Activated CD4-positive, alpha-beta memory T cell treated with anti-CD3 and anti-CD28 coated beads for 36 hours (primary cell): ENCODE measurements around the gene FBXL12. TPM values are rescaled to one million over a fixed set of nuclear protein-coding genes. Genes with fewer than 3 reads are reported as not detected.
"Not testable (repeated sequence)": the region's sequence is repeated elsewhere in the genome, so short reads cannot be mapped to it uniquely, and the experiment has no call there.

Experiments used
- CTCF ChIA-PET: fragments of 350-600 bp; sonication (Branson Sonifier 250); formaldehyde crosslinking; loops from one replicate; lab custom pipeline; 2021; ENCODE audit warnings: antibody characterized with exemption, inconsistent platforms; lab: Charles Lee
- POLR2A ChIA-PET: fragments of 350-600 bp; sonication (Branson Sonifier 250); formaldehyde crosslinking; loops from one replicate; lab custom pipeline; 2021; ENCODE audit warnings: antibody characterized with exemption; lab: Charles Lee
- DNase-seq: peaks from one replicate; pipeline ENCODE4 v3.0.0-alpha.2; 2020
- H3K27ac Mint-ChIP-seq: one replicate; pipeline ENCODE4 v1.8.0; 2021; ENCODE audit warnings: mixed read lengths
- H3K27me3 Mint-ChIP-seq: one replicate; pipeline ENCODE4 v1.8.0; 2021; ENCODE audit warnings: mixed read lengths
- H3K36me3 Mint-ChIP-seq: one replicate; pipeline ENCODE4 v1.8.0; 2021; ENCODE audit warnings: mixed read lengths
- H3K4me1 Mint-ChIP-seq: one replicate; pipeline ENCODE4 v1.8.0; 2021; ENCODE audit warnings: low read depth, mixed read lengths
- H3K4me3 Mint-ChIP-seq: one replicate; pipeline ENCODE4 v1.8.0; 2021; ENCODE audit warnings: mild to moderate bottlenecking, mixed read lengths
- H3K9me3 Mint-ChIP-seq: one replicate; pipeline ENCODE4 v1.8.0; 2021; ENCODE audit warnings: mixed read lengths
- intact Hi-C: fragments of 100-400 bp; cut with micrococcal nuclease; formaldehyde crosslinking; loops from one replicate; pipeline ENCODE4 v1.15.1; 2023
- total RNA-seq, 2 experiments: library from RNA; stranded (reverse); gene quantifications; one replicate each; pipeline ENCODE4 v1.2.3, GENCODE V29; 2021

Gene FBXL12
- total RNA-seq, 2 experiments from 2014 or later: 20.7 to 22.0 TPM

- POLR2A ChIA-PET, intact Hi-C loops, H3K4me3 Mint-ChIP-seq, H3K36me3 Mint-ChIP-seq, DNase-seq, H3K9me3 Mint-ChIP-seq, H3K27me3 Mint-ChIP-seq, CTCF ChIA-PET: not testable (repeated sequence)
- Mint-ChIP-seq H3K27ac (peak overlapping the region; percentile 9), H3K4me1 (peaks cover 18% of the 10 kb centered on the region)
These were observed 29.3 kb downstream of the FBXL12 start for GRCh38 chr19:9789579-9789978.

DNA sequence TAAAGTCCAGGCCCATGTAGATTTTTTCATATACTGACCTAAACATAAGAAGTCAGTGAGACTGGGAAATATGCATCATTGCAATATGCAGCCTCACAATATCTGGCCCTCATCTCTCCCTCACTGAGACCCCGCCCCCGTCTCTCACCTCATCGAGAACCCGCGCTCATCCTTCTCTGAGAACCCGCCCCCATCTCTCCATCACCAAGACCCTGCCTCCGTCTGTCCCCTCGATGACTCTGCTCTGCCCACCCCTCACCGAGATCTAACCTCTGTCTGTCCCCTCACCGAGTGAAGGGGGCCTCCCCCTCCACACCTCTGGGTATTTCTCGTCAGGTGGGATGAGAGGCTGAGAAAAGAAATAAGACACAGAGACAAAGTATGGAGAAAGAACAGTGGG, 29.8 kb downstream of the FBXL12 start:
- intact Hi-C loops: no loop called here
- H3K36me3 Mint-ChIP-seq: no peaks in the 10 kb centered on the region
- peaks cover 23% of the 10 kb centered on the region for H3K4me1 Mint-ChIP-seq
- no peak overlapping the region for H3K4me3 Mint-ChIP-seq
- H3K27ac Mint-ChIP-seq: peak overlapping the region; percentile 9
- ChIA-PET CTCF (interaction anchor here (0.6 to 0.9 kb wide), 3 partner anchors 18 to 163 kb away, joined by 3 read pairs; no protein-coding TSS in a partner anchor), POLR2A (no interaction called here)
- no peak for DNase-seq
- H3K9me3 Mint-ChIP-seq: no peaks in the 10 kb centered on the region
- H3K27me3 Mint-ChIP-seq: no peaks in the 10 kb centered on the region

- H3K36me3 Mint-ChIP-seq, DNase-seq, H3K27ac Mint-ChIP-seq, H3K27me3 Mint-ChIP-seq, intact Hi-C loops, H3K9me3 Mint-ChIP-seq, H3K4me3 Mint-ChIP-seq: not testable (repeated sequence)
- ChIA-PET CTCF (interaction anchor here (0.6 to 1.3 kb wide), 4 partner anchors 18 to 204 kb away, joined by 3 to 4 read pairs (median 3); partner anchors contain the start of gene ZNF121), POLR2A (interaction anchor here (0.6 kb wide), 1 partner anchor 11 kb away, joined by 4 read pairs; no protein-coding TSS in a partner anchor)
- H3K4me1 Mint-ChIP-seq: peaks cover 25% of the 10 kb centered on the region
These were observed 30.3 kb downstream of the FBXL12 start for GRCh38 chr19:9788604-9789003.

- H3K27me3 Mint-ChIP-seq: no peaks in the 10 kb centered on the region
- DNase-seq: no peak
- peak overlapping the region; percentile 35 for H3K4me3 Mint-ChIP-seq
- H3K4me1 Mint-ChIP-seq: peaks cover 22% of the 10 kb centered on the region
- ChIA-PET POLR2A (no interaction called here), CTCF (no interaction called here)
- H3K9me3 Mint-ChIP-seq: no peaks in the 10 kb centered on the region
- no peaks in the 10 kb centered on the region for H3K36me3 Mint-ChIP-seq
- no peak overlapping the region for H3K27ac Mint-ChIP-seq
- intact Hi-C loops: no loop called here
These were observed 32.1 kb downstream of the FBXL12 start for GRCh38 chr19:9786819-9787218.

DNA sequence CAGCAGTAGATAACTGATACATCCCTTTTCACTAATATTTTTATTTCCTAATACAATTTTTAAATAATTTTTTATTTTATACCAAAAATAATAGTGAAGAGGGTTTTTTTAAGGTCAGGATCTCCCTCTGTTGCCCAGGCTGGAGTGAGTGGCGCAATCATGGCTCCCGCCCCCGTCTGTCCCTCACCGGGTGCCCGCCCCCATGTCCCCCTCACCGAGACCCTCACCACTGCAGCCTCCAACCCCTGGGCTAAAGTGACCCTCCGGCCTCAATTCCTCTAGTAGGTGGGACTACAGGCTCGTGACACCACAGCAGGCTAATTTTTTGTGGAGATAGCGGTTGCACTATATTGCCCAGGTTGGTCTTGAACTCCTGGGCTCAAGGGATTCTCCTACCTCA, 32.5 kb downstream of the FBXL12 start:
- no peak for DNase-seq
- H3K27ac Mint-ChIP-seq: peak overlapping the region; percentile 80
- H3K27me3 Mint-ChIP-seq: no peaks in the 10 kb centered on the region
- ChIA-PET CTCF (no interaction called here), POLR2A (no interaction called here)
- no peaks in the 10 kb centered on the region for H3K9me3 Mint-ChIP-seq
- intact Hi-C loops: no loop called here
- peaks cover 19% of the 10 kb centered on the region for H3K4me1 Mint-ChIP-seq
- peak overlapping the region; percentile 84 for H3K4me3 Mint-ChIP-seq
- H3K36me3 Mint-ChIP-seq: no peaks in the 10 kb centered on the region

GRCh38 chr19:9785367-9786331, 33.2 kb downstream of the FBXL12 start:
- Mint-ChIP-seq H3K4me3 (peak overlapping the region; percentile 84), H3K36me3 (no peaks in the 10 kb centered on the region), H3K4me1 (peaks cover 16% of the 10 kb centered on the region), H3K27ac (peak overlapping the region; percentile 85), H3K9me3 (no peaks in the 10 kb centered on the region), H3K27me3 (no peaks in the 10 kb centered on the region)
- intact Hi-C loops: loop anchor here (1.0 kb wide), 3 partner anchors 8 to 34 kb away; partner anchors contain the start of genes FBXL12 and ZNF846
- CTCF ChIA-PET: no interaction called here
- peak; percentile 99 for DNase-seq
- POLR2A ChIA-PET: interaction anchor here (0.8 kb wide), 1 partner anchor 18 kb away, joined by 5 read pairs; the partner anchor contains the start of gene ZNF846

DNA sequence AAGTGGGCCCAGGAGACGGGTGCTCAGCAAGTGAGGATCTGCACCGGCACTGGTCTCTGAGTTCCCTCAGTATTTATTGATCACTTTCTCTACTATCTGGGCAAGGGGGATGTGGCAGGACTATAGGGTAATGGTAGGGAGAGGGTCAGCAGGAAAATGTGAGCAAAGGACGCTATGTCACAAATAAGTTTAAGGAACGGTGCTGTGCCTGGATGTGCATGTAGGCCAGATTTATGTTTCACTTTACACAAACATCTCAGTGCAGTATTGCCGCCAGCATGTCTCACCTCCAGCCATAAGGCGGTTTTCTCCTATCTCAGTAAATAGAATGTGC, 34.7 kb downstream of the FBXL12 start:
- intact Hi-C loops, H3K36me3 Mint-ChIP-seq, POLR2A ChIA-PET, DNase-seq, H3K9me3 Mint-ChIP-seq, H3K27me3 Mint-ChIP-seq: not testable (repeated sequence)
- H3K27ac Mint-ChIP-seq: peak overlapping the region; percentile 85
- H3K4me3 Mint-ChIP-seq: peak overlapping the region; percentile 9
- CTCF ChIA-PET: interaction anchor here (1.5 kb wide), 1 partner anchor 158 kb away, joined by 6 read pairs; no protein-coding TSS in a partner anchor
- H3K4me1 Mint-ChIP-seq: peaks cover 13% of the 10 kb centered on the region

- Mint-ChIP-seq H3K4me3 (no peak overlapping the region), H3K36me3 (peaks cover 6% of the 10 kb centered on the region), H3K27ac (no peak overlapping the region), H3K27me3 (no peaks in the 10 kb centered on the region), H3K4me1 (peaks cover 13% of the 10 kb centered on the region), H3K9me3 (peaks cover 11% of the 10 kb centered on the region)
- ChIA-PET CTCF (interaction anchor here (1.3 kb wide), 1 partner anchor 13 kb away, joined by 3 read pairs; no protein-coding TSS in a partner anchor), POLR2A (no interaction called here)
- DNase-seq: no peak
- intact Hi-C loops: no loop called here
These were observed 36.5 kb downstream of the FBXL12 start for GRCh38 chr19:9782338-9782737.

- H3K36me3 Mint-ChIP-seq: peaks cover 13% of the 10 kb centered on the region
- peak within 1 kb of the TSS; percentile 97 for H3K4me3 Mint-ChIP-seq
- POLR2A ChIA-PET: interaction anchor here (0.6 to 1.4 kb wide), 4 partner anchors 17 to 331 kb away, joined by 3 to 7 read pairs (median 4); partner anchors contain the start of gene ZNF562
- CTCF ChIA-PET: interaction anchor here (0.8 to 1.6 kb wide), 5 partner anchors 25 to 563 kb away, joined by 3 to 9 read pairs (median 3); no protein-coding TSS in a partner anchor
- H3K4me1 Mint-ChIP-seq: peaks cover 6% of the 10 kb centered on the region
- peak; percentile 96 for DNase-seq
- no peaks in the 10 kb centered on the region for H3K27me3 Mint-ChIP-seq
- peaks cover 14% of the 10 kb centered on the region for H3K9me3 Mint-ChIP-seq
- intact Hi-C loops: loop anchor here (1.0 to 5.0 kb wide), 7 partner anchors 17 to 936 kb away; partner anchors contain the start of genes FBXL12, MBD3L1, ZNF266 and ZNF558
- H3K27ac Mint-ChIP-seq: peak within 1 kb of the TSS; percentile 98
These were observed 50.4 kb downstream of the FBXL12 start, which contains the start of gene ZNF846 for GRCh38 chr19:9768175-9769112. Gene ZNF846, minus strand, starts transcription at chr19:9768738. Its CDS starts 3,788 bp downstream, at chr19:9764950.
